ENCODE results near the gene TWIST2. TPM values are rescaled to one million over a fixed set of nuclear protein-coding genes. Genes with fewer than 3 reads are reported as not detected.
A peak's percentile ranks its signal among the peaks of the same experiment; 100 is the strongest.

TWIST2 gene
- total and polyA plus RNA-seq, 7 donors, result 0.58 to 1.2 (median 0.90) TPM

DNA sequence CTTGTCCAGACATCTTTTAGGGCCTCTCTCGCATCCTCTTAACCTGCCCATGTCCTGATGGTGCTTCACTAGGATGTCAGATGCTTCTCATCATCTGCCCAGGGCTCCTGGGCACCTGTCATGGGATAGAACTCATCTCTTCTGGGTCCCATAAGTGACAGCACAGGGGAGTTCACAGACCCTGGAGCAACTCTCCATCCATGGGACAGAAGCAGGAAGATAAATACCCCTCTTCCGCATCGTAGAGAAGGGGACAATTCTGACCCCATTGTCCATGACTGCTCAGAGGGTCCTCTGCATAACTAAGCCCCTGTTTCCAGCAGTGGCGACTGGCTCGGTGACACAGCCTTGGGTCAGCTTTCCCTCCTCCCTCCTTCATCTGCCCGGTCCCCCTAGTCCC lies 82.3 kb downstream of the TWIST2 start:
- WGBS, 3 donors, result 81 to 88% (median 83%) methylated on average over 6 of the region's 6 CpGs
- Histone ChIP-seq H3K27me3 (ENCODE audit: insufficient read depth in 3 of 3, low read length in 2 of 3) (peaks cover 0 to 9% (median 3%) of the 10 kb centered on the region in 3 donors), H3K4me1 (peaks cover 5% of the 10 kb centered on the region), H3K4me3 (no peak overlapping the region), H3K36me3 (ENCODE audit: insufficient read depth in 1 of 2, low read depth in 1 of 2) (no peaks in the 10 kb centered on the region), H3K27ac (no peak overlapping the region), H3K9me3 (peaks cover 11% of the 10 kb centered on the region)
- DNase-seq (no peak), ATAC-seq (no peak)
- TF ChIP-seq, protein P1, sequence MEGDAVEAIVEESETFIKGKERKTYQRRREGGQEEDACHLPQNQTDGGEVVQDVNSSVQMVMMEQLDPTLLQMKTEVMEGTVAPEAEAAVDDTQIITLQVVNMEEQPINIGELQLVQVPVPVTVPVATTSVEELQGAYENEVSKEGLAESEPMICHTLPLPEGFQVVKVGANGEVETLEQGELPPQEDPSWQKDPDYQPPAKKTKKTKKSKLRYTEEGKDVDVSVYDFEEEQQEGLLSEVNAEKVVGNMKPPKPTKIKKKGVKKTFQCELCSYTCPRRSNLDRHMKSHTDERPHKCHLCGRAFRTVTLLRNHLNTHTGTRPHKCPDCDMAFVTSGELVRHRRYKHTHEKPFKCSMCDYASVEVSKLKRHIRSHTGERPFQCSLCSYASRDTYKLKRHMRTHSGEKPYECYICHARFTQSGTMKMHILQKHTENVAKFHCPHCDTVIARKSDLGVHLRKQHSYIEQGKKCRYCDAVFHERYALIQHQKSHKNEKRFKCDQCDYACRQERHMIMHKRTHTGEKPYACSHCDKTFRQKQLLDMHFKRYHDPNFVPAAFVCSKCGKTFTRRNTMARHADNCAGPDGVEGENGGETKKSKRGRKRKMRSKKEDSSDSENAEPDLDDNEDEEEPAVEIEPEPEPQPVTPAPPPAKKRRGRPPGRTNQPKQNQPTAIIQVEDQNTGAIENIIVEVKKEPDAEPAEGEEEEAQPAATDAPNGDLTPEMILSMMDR (IDR thresholded peaks at IDR 0.05), result no peak
- intact Hi-C loops (cut with DNase I), result no loop called here

DNA sequence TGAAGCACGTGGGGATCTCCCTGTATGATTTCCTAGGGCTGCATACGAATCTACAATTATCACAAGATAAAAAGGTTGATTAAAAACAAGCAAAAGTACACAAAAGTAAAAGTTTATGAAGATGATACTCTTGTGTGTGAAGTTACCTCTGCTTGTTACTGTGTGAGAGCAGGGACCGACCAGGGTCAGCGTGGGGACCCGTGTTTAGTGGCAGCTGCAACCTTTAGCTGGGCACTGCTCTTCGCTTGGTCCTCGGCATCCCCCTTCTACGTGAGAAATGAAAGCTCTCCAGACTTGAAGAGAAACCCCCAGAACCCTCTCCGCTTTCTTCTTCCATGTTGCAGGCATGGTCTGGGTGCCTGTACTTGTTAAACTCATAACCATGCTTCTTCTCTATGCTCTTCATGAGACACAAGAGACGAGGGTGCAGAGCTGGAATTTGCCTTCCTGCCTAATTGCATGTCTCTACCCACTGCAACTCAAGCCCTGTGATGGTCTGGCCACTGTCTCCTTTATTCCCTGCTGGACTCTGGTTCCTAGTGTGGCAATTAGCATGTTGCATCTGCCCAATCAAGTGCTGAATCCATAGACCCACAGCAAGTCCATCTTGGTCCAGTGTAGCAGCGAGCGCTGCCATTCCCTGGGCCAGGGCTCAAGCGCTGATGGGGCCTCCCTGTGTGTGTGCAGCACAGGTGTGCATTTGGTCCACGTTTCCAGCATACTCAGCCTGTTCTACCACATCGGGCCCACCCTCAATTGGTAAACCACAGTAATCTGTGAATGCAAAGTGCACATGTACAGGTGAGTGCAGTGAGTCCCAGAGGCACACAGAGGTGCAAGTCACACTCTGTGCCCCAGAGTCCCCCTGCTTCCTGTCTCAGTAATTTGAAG lies 88.5 kb downstream of the TWIST2 start:
- TF ChIP-seq, protein P1 (IDR thresholded peaks at IDR 0.05), result no peak
- Histone ChIP-seq H3K9me3 (peaks cover 11% of the 10 kb centered on the region), H3K36me3 (ENCODE audit: insufficient read depth in 1 of 2, low read depth in 1 of 2) (no peaks in the 10 kb centered on the region), H3K4me1 (no peaks in the 10 kb centered on the region), H3K27ac (no peak overlapping the region), H3K27me3 (ENCODE audit: insufficient read depth in 3 of 3, low read length in 2 of 3) (peaks cover 0 to 15% (median 5%) of the 10 kb centered on the region in 3 donors), H3K4me3 (no peak overlapping the region)
- WGBS, 3 donors, result 82 to 85% (median 85%) methylated on average over 15 of the region's 15 CpGs
- no peak for DNase-seq
- no peak for ATAC-seq
- intact Hi-C loops (cut with DNase I), result no loop called here

DNA sequence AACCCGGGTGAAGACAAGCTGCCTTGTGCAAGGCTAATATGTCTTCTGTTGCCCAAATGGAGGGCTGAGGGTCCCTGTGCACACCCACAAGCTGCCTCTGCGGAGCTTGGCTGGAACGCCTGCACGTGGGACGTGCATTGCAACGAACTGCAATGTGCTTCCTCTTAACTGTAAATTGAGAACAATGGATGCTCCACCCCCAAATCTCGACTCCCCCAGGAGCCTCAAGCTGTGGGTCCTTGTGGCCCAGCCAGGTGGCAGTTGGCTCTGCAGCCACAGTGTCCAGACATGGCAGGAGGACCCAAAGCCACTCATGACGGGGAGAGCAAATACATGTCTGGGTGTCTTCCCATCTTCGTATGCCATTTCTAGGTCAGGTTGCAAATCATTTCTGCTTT lies 90.1 kb downstream of the TWIST2 start:
- intact Hi-C loops (cut with DNase I), result no loop called here
- peak in 2 of 4 donors; percentile 20 to 22 for ATAC-seq
- DNase-seq, result peak in 1 of 2 donors; percentile 66
- TF ChIP-seq, protein P1 (IDR thresholded peaks at IDR 0.05), result no peak
- Histone ChIP-seq H3K9me3 (peaks cover 11% of the 10 kb centered on the region), H3K27ac (no peak overlapping the region), H3K27me3 (ENCODE audit: insufficient read depth in 3 of 3, low read length in 2 of 3) (peaks cover 0 to 20% (median 5%) of the 10 kb centered on the region in 3 donors), H3K4me3 (no peak overlapping the region), H3K4me1 (no peaks in the 10 kb centered on the region), H3K36me3 (ENCODE audit: insufficient read depth in 1 of 2, low read depth in 1 of 2) (no peaks in the 10 kb centered on the region)
- 60 to 68% (median 65%) methylated on average over 9 of the region's 9 CpGs for WGBS, 3 donors

DNA sequence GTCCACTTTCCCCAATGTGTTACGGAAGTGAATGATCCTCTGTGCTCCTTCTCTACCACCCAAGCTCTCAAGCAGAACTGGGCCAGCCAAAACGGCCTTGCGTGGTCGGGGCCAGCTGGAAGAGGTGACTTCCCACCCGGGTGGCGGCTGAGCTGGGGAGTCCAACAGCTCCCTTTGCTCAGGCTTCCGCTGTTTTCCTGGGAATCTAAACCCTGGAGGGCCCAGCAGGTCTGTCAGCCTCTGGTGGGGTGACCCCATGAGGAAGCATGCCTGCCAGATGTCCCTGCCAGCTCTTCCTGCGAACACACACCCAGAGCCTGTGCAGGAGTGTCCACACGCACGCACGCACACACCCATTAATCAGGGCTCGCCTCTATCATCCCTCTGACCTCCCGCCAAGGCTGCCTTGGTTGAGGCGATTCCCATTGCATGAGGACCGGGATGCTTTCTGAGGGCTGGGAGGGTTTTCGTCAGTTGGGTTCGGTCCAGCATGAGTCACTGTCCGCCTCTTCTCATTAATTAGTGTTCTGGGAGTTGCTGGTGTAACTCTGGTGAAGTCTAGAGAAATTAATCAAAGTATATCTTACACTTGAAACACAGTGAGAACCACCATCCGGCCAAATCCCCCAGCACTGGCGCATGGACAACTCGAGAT lies 90.6 kb downstream of the TWIST2 start:
- Histone ChIP-seq H3K9me3 (peaks cover 8% of the 10 kb centered on the region), H3K27ac (no peak overlapping the region), H3K4me1 (no peaks in the 10 kb centered on the region), H3K4me3 (no peak overlapping the region), H3K36me3 (ENCODE audit: insufficient read depth in 1 of 2, low read depth in 1 of 2) (no peaks in the 10 kb centered on the region), H3K27me3 (ENCODE audit: insufficient read depth in 3 of 3, low read length in 2 of 3) (peaks cover 0 to 23% (median 5%) of the 10 kb centered on the region in 3 donors)
- ATAC-seq, result peak; percentile 59 to 86 (median 78)
- TF ChIP-seq, protein P1 (IDR thresholded peaks at IDR 0.05), result no peak
- WGBS, 3 donors, result 48 to 60% (median 51%) methylated on average over 21 of the region's 21 CpGs
- peak; percentile 90 to 93 for DNase-seq
- intact Hi-C loops (cut with DNase I), result no loop called here
